ENCODE measurements around the gene CRYZL1. TPM values are rescaled to one million over a fixed set of nuclear protein-coding genes. Genes with fewer than 3 reads are reported as not detected.

CRYZL1 gene
- total and polyA plus RNA-seq, 2 donors (not counting 1 experiment from before 2014, with no cell fraction given), result 30.7 to 72.6 TPM

GRCh38 chr21:33643658-33644311 lies 2.2 kb upstream of the CRYZL1 start:
- Histone ChIP-seq H3K9me3 (ENCODE audit: control insufficient read depth, insufficient read depth, low read depth, low read length) (no peaks in the 10 kb centered on the region), H3K79me2 (ENCODE audit: control insufficient read depth, insufficient read depth, low read length) (peaks cover 75% of the 10 kb centered on the region), H4K20me1 (ENCODE audit: control insufficient read depth, extremely low read depth, insufficient read depth, low read length) (no peaks in the 10 kb centered on the region), H3K27me3 (ENCODE audit: control insufficient read depth, insufficient read depth, low read length) (no peaks in the 10 kb centered on the region), H3K4me1 (ENCODE audit: control insufficient read depth, extremely low read depth, insufficient read depth, low read length) (peaks cover 3% of the 10 kb centered on the region), H2AFZ (ENCODE audit: low read length) (peak overlapping the region; percentile 64), H3K9ac (ENCODE audit: insufficient read depth, low read length) (peak overlapping the region; percentile 63), H3K4me3 (replicated peaks in 1 of 4; ENCODE audit: control extremely low read depth in 1 of 4, insufficient read depth in 1 of 4, low read depth in 3 of 4, low read length in 4 of 4) (peak overlapping the region; percentile 79 to 97 (median 84)), H3K4me2 (ENCODE audit: extremely low read depth, insufficient read depth, low read length) (peak overlapping the region; percentile 93), H3K36me3 (ENCODE audit: control insufficient read depth, insufficient read depth, low read length) (no peaks in the 10 kb centered on the region), H3K27ac (ENCODE audit: insufficient read depth, low read length) (peak overlapping the region; percentile 69)
- DNase-seq (ENCODE audit: low read depth in 2 of 2), result peak; percentile 29 to 33
- no peak for TF ChIP-seq EZH2 (IDR thresholded peaks at IDR 0.05; ENCODE audit: low read length, missing control alignments)
- no peak for TF ChIP-seq CTCF (conservative IDR thresholded peaks at IDR 0.05 in 1 of 2, IDR thresholded peaks at IDR 0.05 in 1 of 2; ENCODE audit: low read depth in 1 of 2, low read length in 2 of 2)

DNA sequence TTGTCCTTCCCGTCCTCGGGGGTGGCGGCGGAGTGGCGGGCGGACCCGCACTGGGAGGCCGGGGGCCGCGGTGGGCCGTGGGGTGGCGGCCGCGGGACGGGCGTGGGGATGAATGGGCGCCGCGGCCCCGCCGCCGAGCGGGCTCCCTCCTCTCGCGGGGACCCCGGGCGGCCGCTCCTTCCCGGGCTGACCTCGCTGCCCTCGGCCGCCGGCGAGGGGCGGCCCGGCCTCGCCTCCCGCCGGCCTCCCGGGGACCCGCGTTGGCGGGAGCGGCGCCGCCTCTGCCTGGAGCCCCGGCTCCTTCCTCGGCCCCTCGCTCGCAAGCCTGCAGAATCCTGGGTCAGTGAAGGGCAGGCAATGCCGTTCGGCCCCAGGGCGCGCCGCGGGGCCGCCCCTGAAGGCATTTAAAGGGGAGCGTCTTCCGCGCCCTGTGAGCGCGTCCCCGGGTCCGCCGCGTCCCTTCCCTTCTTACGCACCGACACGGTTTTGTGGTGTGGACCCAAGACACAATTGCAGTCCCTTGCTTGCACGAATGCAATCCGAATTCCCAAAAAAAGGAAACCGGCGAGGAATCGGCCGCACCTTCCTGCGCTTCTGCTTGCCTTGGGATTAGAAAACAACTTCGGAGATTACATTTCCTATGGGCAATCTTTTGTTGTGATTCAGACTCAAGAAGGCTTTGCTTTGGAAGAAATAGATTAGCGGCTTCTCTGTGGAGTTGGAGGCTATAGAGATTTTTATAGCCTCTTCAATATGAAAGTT lies 1.5 kb upstream of the CRYZL1 start:
- no peaks in the 10 kb centered on the region for H4K20me1 ChIP-seq (ENCODE audit: control insufficient read depth, extremely low read depth, insufficient read depth, low read length)
- H3K79me2 ChIP-seq (ENCODE audit: control insufficient read depth, insufficient read depth, low read length), result peaks cover 74% of the 10 kb centered on the region
- TF ChIP-seq EZH2 (IDR thresholded peaks at IDR 0.05; ENCODE audit: low read length, missing control alignments) (no peak), CTCF (conservative IDR thresholded peaks at IDR 0.05 in 1 of 2, IDR thresholded peaks at IDR 0.05 in 1 of 2; ENCODE audit: low read depth in 1 of 2, low read length in 2 of 2) (no peak)
- peak overlapping the region; percentile 93 for H3K4me2 ChIP-seq (ENCODE audit: extremely low read depth, insufficient read depth, low read length)
- H3K9ac ChIP-seq (ENCODE audit: insufficient read depth, low read length), result peak overlapping the region; percentile 63
- DNase-seq (ENCODE audit: low read depth in 2 of 2), result peak; percentile 37 to 38
- peak overlapping the region; percentile 79 to 97 (median 84) for H3K4me3 ChIP-seq (replicated peaks in 1 of 4; ENCODE audit: control extremely low read depth in 1 of 4, insufficient read depth in 1 of 4, low read depth in 3 of 4, low read length in 4 of 4)
- peak overlapping the region; percentile 64 for H2AFZ ChIP-seq (ENCODE audit: low read length)
- peak overlapping the region; percentile 69 for H3K27ac ChIP-seq (ENCODE audit: insufficient read depth, low read length)
- peaks cover 3% of the 10 kb centered on the region for H3K4me1 ChIP-seq (ENCODE audit: control insufficient read depth, extremely low read depth, insufficient read depth, low read length)
- H3K36me3 ChIP-seq (ENCODE audit: control insufficient read depth, insufficient read depth, low read length), result no peaks in the 10 kb centered on the region
- no peaks in the 10 kb centered on the region for H3K27me3 ChIP-seq (ENCODE audit: control insufficient read depth, insufficient read depth, low read length)
- no peaks in the 10 kb centered on the region for H3K9me3 ChIP-seq (ENCODE audit: control insufficient read depth, insufficient read depth, low read depth, low read length)
